OCI-LY7 (cell line): ENCODE results near the gene C4orf50. TPM values are rescaled to one million over a fixed set of nuclear protein-coding genes. Genes with fewer than 3 reads are reported as not detected.

Experiments used
- BruUV-seq: library from RNA; stranded (reverse); fragments of 400-500 nt; replicated peaks from 2 replicates; lab custom pipeline; 2021; lab: Mats Ljungman, UMichigan
- CTCF ChIA-PET: fragments of 300-600 bp; sonication (Branson Sonifier 250); formaldehyde crosslinking; loops from one replicate; lab custom pipeline; 2022; ENCODE audit warnings: antibody characterized with exemption; ENCODE audit not compliant: unreplicated experiment; lab: Charles Lee
- POLR2A ChIA-PET: fragments of 300-600 bp; sonication (Branson Sonifier 250); formaldehyde crosslinking; loops from one replicate; lab custom pipeline; 2022; ENCODE audit warnings: antibody characterized with exemption; lab: Charles Lee
- DNase-seq: peaks from one replicate; pipeline ENCODE4 v3.0.0-alpha.2; 2015; ENCODE audit warnings: low spot score
- H2AFZ ChIP-seq: fragments of 200-600 bp; sonication (generic), shearing (Covaris generic); 2 replicates; pipeline ENCODE4 v1.6.1; 2014; ENCODE audit warnings: mild to moderate bottlenecking, antibody characterized with exemption, low read length, moderate library complexity
- H3K27ac ChIP-seq: fragments of 200-600 bp; sonication (generic); 2 replicates; pipeline ENCODE4 v1.5.1; 2014; ENCODE audit warnings: mixed run types, low read depth, mild to moderate bottlenecking, moderate library complexity, low read length, inconsistent platforms; ENCODE audit not compliant: poor library complexity, severe bottlenecking
- H3K36me3 ChIP-seq: fragments of 200-600 bp; sonication (generic); 2 replicates; pipeline ENCODE4 v1.6.1; 2014; ENCODE audit warnings: mild to moderate bottlenecking, antibody characterized with exemption, low read length, moderate library complexity, mixed read lengths; ENCODE audit not compliant: insufficient read depth
- H3K4me1 ChIP-seq: fragments of 200-600 bp; sonication (generic); 2 replicates; pipeline ENCODE4 v1.5.1; 2014; ENCODE audit warnings: mild to moderate bottlenecking, low read length; ENCODE audit not compliant: insufficient read depth, poor library complexity, severe bottlenecking
- H3K4me2 ChIP-seq: fragments of 200-600 bp; sonication (generic); 2 replicates; pipeline ENCODE4 v1.6.1; 2014; ENCODE audit warnings: mild to moderate bottlenecking, low read length
- H3K4me3 ChIP-seq: fragments of 200-600 bp; sonication (generic); 2 replicates; pipeline ENCODE4 v1.5.1; 2014; ENCODE audit warnings: mild to moderate bottlenecking, low read depth, low read length; ENCODE audit not compliant: poor library complexity, severe bottlenecking
- H3K79me2 ChIP-seq: fragments of 200-600 bp; sonication (generic); 2 replicates; pipeline ENCODE4 v1.6.1; 2016; ENCODE audit warnings: low read depth, mild to moderate bottlenecking, low read length, moderate library complexity, mixed read lengths; ENCODE audit not compliant: insufficient read depth
- H3K9me2 ChIP-seq: fragments of 200-600 bp; sonication (generic); 2 replicates; pipeline ENCODE4 v1.6.1; 2016; ENCODE audit warnings: mild to moderate bottlenecking, low read length, mixed read lengths; ENCODE audit not compliant: insufficient read depth
- H3K9me3 ChIP-seq: fragments of 200-600 bp; sonication (generic); 2 replicates; pipeline ENCODE4 v1.6.1; 2014; ENCODE audit warnings: mild to moderate bottlenecking, mixed run types, low read length, mixed read lengths
- H4K20me1 ChIP-seq: fragments of 200-600 bp; sonication (generic); 2 replicates; pipeline ENCODE4 v1.6.1; 2014; ENCODE audit warnings: mild to moderate bottlenecking, antibody characterized with exemption, low read length, moderate library complexity, mixed read lengths; ENCODE audit not compliant: insufficient read depth
- EZH2phosphoT487 ChIP-seq: fragments of 200-600 bp; sonication (generic); IDR thresholded peaks from 2 replicates; pipeline ENCODE4 v1.6.1; 2018; ENCODE audit warnings: low read depth, borderline replicate concordance, mild to moderate bottlenecking, mixed run types, antibody characterized with exemption, low read length, moderate library complexity, mixed read lengths
- intact Hi-C: fragments of 100-400 bp; cut with micrococcal nuclease; formaldehyde crosslinking; loops from one replicate; pipeline ENCODE4 v1.10.0; 2022; ENCODE audit not compliant: unreplicated experiment
- total RNA-seq, 2 experiments: library from RNA; depleted of rRNA in 1 of 2; stranded (reverse); fragments of >200 nt in 1 of 2; shearing (Covaris generic) in 1 of 2; gene quantifications; 2 replicates each; pipeline ENCODE4 v1.2.3, GENCODE V29; 2014 to 2022
- TF ChIP-seq, protein P1 (sequence below): fragments of 200-600 bp; sonication (generic); conservative IDR thresholded peaks from 2 replicates; pipeline ENCODE4 v1.5.1; 2014; ENCODE audit warnings: mild to moderate bottlenecking, antibody characterized with exemption, low read length, moderate library complexity, mixed read lengths

C4orf50 gene
- total RNA-seq, 2 experiments from 2014 or later, result 0.06 TPM; not detected in 1

DNA sequence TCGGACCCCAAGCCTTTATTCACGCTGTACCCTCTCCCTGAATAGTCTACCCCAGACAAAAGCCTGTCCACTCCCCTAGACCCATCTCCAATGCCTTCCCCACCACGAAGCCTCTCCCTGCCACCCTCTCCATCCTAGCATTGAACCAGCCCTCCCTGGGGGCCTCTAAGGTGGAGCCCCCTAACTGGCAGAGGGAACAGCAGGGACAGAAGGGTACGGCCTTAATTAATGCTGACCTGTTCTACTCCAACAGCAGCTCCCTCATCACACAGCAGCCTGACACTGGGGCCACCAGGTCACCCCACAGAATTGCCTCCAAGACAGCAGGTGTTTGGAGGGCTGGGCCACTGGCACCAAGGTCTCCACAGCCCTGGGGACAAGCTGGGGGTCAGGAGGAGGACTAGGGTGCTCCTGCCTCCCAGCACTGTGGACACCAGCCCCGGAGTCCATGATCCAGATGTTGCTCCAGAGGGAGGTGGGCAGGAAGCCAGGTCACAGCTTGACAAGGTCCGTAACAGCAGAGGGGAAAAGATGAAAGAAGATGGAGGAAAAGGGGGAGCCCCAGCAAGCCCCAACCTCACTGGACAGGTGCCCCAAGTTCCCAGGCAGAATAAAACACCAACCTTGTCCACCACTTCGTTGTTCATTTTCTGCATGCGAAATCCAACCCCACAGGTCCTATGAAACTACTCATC is 129.1 kb downstream of the C4orf50 start:
- Histone ChIP-seq H4K20me1 (no peaks in the 10 kb centered on the region), H3K79me2 (no peaks in the 10 kb centered on the region), H3K4me3 (no peak overlapping the region), H3K36me3 (no peaks in the 10 kb centered on the region), H3K9me3 (no peaks in the 10 kb centered on the region), H2AFZ (no peak overlapping the region), H3K4me1 (no peaks in the 10 kb centered on the region), H3K27ac (no peak overlapping the region), H3K4me2 (no peak overlapping the region), H3K9me2 (no peaks in the 10 kb centered on the region)
- intact Hi-C loops, result no loop called here
- no peak for DNase-seq
- BruUV-seq, result no TSS peak
- CTCF ChIA-PET, result no interaction called here
- POLR2A ChIA-PET, result no interaction called here
- no peak for TF ChIP-seq EZH2phosphoT487
- TF ChIP-seq, protein P1, sequence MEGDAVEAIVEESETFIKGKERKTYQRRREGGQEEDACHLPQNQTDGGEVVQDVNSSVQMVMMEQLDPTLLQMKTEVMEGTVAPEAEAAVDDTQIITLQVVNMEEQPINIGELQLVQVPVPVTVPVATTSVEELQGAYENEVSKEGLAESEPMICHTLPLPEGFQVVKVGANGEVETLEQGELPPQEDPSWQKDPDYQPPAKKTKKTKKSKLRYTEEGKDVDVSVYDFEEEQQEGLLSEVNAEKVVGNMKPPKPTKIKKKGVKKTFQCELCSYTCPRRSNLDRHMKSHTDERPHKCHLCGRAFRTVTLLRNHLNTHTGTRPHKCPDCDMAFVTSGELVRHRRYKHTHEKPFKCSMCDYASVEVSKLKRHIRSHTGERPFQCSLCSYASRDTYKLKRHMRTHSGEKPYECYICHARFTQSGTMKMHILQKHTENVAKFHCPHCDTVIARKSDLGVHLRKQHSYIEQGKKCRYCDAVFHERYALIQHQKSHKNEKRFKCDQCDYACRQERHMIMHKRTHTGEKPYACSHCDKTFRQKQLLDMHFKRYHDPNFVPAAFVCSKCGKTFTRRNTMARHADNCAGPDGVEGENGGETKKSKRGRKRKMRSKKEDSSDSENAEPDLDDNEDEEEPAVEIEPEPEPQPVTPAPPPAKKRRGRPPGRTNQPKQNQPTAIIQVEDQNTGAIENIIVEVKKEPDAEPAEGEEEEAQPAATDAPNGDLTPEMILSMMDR, result no peak

DNA sequence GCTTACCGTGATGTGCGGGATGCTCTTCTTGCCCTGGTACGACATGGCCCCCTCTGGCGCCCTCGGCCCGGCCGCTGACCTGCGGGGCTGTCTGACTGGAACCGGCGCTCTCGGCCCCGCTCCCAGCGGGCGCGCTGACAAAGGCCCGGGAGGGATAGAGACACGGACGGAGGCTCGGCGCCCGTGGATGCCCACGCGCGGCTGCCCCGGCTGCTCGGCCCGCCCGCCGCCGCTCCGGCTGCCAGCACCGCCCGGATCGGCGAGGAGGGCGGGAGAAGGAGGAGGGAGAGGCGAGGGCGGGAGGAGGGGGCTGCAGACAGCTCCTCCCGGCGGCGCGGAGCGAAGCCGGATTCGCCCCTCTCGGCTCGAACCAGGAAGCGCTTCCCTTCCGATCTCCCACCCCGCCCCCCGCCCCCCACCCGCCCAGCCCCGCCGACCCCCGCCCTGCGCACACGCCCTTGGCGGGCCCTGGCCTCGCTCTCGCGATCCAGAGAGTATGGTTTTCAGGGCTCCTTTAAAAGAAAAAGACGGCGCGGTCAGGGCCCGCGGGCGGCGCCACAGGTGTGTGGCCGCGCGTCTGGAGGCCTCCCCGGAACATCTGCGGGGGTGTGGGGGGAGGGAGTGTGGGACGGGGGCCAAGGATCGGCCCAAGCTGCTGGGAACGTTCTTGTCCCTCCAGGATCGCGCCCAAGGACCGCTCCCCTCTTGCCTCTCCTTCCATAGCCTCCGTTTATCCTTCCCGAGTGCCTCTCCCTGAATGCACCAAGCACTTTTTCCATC is 129.8 kb downstream of the C4orf50 start:
- no peak overlapping the region for H3K27ac ChIP-seq
- no TSS peak for BruUV-seq
- H3K79me2 ChIP-seq, result no peaks in the 10 kb centered on the region
- no peaks in the 10 kb centered on the region for H4K20me1 ChIP-seq
- H3K4me2 ChIP-seq, result no peak overlapping the region
- H3K4me1 ChIP-seq, result no peaks in the 10 kb centered on the region
- DNase-seq, result no peak
- POLR2A ChIA-PET, result no interaction called here
- TF ChIP-seq, protein P1, result no peak
- TF ChIP-seq EZH2phosphoT487, result no peak
- no peaks in the 10 kb centered on the region for H3K9me2 ChIP-seq
- no peaks in the 10 kb centered on the region for H3K36me3 ChIP-seq
- CTCF ChIA-PET, result no interaction called here
- intact Hi-C loops, result no loop called here
- no peaks in the 10 kb centered on the region for H3K9me3 ChIP-seq
- H3K4me3 ChIP-seq, result no peak overlapping the region
- H2AFZ ChIP-seq, result no peak overlapping the region
